T47D (cell line): ENCODE data around the gene CDC42BPG.

Experiments used
- DNase-seq, 2 experiments: peaks; one replicate each; pipeline versions ENCODE4 v3.0.0 to v3.0.0-alpha.2; 2011 to 2012; ENCODE audit warnings: low read depth in 1 of 2, low spot score in 1 of 2
- JUND ChIP-seq: IDR thresholded peaks from 2 replicates; pipeline ENCODE4 v1.6.1; 2012; ENCODE audit warnings: low read depth
- in situ Hi-C: cut with HindIII; loops from 2 replicates; pipeline ENCODE4 v1.10.0; 2016; ENCODE audit warnings: low sequenced_read_pairs, low pct_unique_long_range_greater_than_20kb

CDC42BPG gene

GRCh38 chr11:64796757-64797541 is 47.5 kb downstream of the CDC42BPG start:
- TF ChIP-seq JUND, result no peak
- in situ Hi-C loops, result no loop called here
- DNase-seq, result no peak

GRCh38 chr11:64796047-64796756 is 48.3 kb downstream of the CDC42BPG start:
- in situ Hi-C loops, result no loop called here
- TF ChIP-seq JUND, result no peak
- no peak for DNase-seq

- in situ Hi-C loops, result no loop called here
- no peak for TF ChIP-seq JUND
- no peak for DNase-seq
Measured at GRCh38 chr11:64794526-64794925, 49.9 kb downstream of the CDC42BPG start.

- TF ChIP-seq JUND, result no peak
- in situ Hi-C loops, result no loop called here
- DNase-seq, result no peak
Measured at GRCh38 chr11:64793271-64794160, 50.9 kb downstream of the CDC42BPG start.

GRCh38 chr11:64792482-64792881 is 52.0 kb downstream of the CDC42BPG start:
- in situ Hi-C loops, result no loop called here
- TF ChIP-seq JUND, result no peak
- no peak for DNase-seq

GRCh38 chr11:64791781-64792291 is 52.6 kb downstream of the CDC42BPG start:
- in situ Hi-C loops, result no loop called here
- no peak for DNase-seq
- no peak for TF ChIP-seq JUND

GRCh38 chr11:64790205-64791095 is 54.0 kb downstream of the CDC42BPG start:
- no peak for TF ChIP-seq JUND
- in situ Hi-C loops, result no loop called here
- DNase-seq, result no peak

GRCh38 chr11:64789331-64790204 is 54.9 kb downstream of the CDC42BPG start:
- TF ChIP-seq JUND, result no peak
- in situ Hi-C loops, result no loop called here
- DNase-seq, result no peak

- in situ Hi-C loops, result no loop called here
- TF ChIP-seq JUND, result no peak
- no peak for DNase-seq
Measured at GRCh38 chr11:64788321-64789215, 55.9 kb downstream of the CDC42BPG start.
